ENCODE measurements around the gene PLP1. TPM values are rescaled to one million over a fixed set of nuclear protein-coding genes. Genes with fewer than 3 reads are reported as not detected.

PLP1 gene
- total RNA-seq = 1 to 10 TPM in 2 of 4 donors, not detected in 2; 1.2 to 2.2 TPM

GRCh38 chrX:103776546-103776945, at the start of gene PLP1:
Gene PLP1, plus strand, starts transcription at chrX:103776840. Its CDS starts 156 bp downstream, at chrX:103776996.
- DNase-seq (no peak), ATAC-seq (no peak)
- Histone ChIP-seq H3K4me3 (no peak within 1 kb of the TSS), H3K27ac (no peak within 1 kb of the TSS), H3K9me3 (no peaks in the 10 kb centered on the region), H3K4me1 (no peaks in the 10 kb centered on the region), H3K36me3 (no peaks in the 10 kb centered on the region), H3K27me3 (peaks cover 0 to 3% (median 0%) of the 10 kb centered on the region in 3 donors)
- in situ Hi-C loops (cut with MboI; ENCODE audit: low sequenced_read_pairs in 4 of 4) = no loop called here
- intact Hi-C loops (cut with DNase I; ENCODE audit: low total_unique reads) = no loop called here
- TF ChIP-seq POLR2A (IDR thresholded peaks at IDR 0.05) = no peak
- no peak for TF ChIP-seq CTCF (IDR thresholded peaks at IDR 0.05 in 4 of 5, conservative IDR thresholded peaks at IDR 0.05 in 1 of 5)

- no peak overlapping the region for H3K4me3 ChIP-seq
- ATAC-seq (no peak), DNase-seq (no peak)
- H3K36me3 ChIP-seq = no peaks in the 10 kb centered on the region
- H3K27me3 ChIP-seq = no peaks in the 10 kb centered on the region
- TF ChIP-seq CTCF (IDR thresholded peaks at IDR 0.05 in 4 of 5, conservative IDR thresholded peaks at IDR 0.05 in 1 of 5) (no peak), POLR2A (IDR thresholded peaks at IDR 0.05) (no peak)
- H3K9me3 ChIP-seq = no peaks in the 10 kb centered on the region
- intact Hi-C loops (cut with DNase I; ENCODE audit: low total_unique reads) (no loop called here), in situ Hi-C loops (cut with MboI; ENCODE audit: low sequenced_read_pairs in 4 of 4) (no loop called here)
- no peaks in the 10 kb centered on the region for H3K4me1 ChIP-seq
- H3K27ac ChIP-seq = no peak overlapping the region
These were observed 49.5 kb upstream of the PLP1 start for GRCh38 chrX:103727115-103727514.

GRCh38 chrX:103729015-103729414, 47.6 kb upstream of the PLP1 start:
- no peaks in the 10 kb centered on the region for H3K4me1 ChIP-seq
- no peak overlapping the region for H3K27ac ChIP-seq
- intact Hi-C loops (cut with DNase I; ENCODE audit: low total_unique reads) (no loop called here), in situ Hi-C loops (cut with MboI; ENCODE audit: low sequenced_read_pairs in 4 of 4) (no loop called here)
- H3K27me3 ChIP-seq = no peaks in the 10 kb centered on the region
- no peak overlapping the region for H3K4me3 ChIP-seq
- TF ChIP-seq POLR2A (IDR thresholded peaks at IDR 0.05) = no peak
- no peak for TF ChIP-seq CTCF (IDR thresholded peaks at IDR 0.05 in 4 of 5, conservative IDR thresholded peaks at IDR 0.05 in 1 of 5)
- no peaks in the 10 kb centered on the region for H3K36me3 ChIP-seq
- ATAC-seq = no peak
- DNase-seq = no peak
- no peaks in the 10 kb centered on the region for H3K9me3 ChIP-seq

GRCh38 chrX:103730147-103730795, 46.4 kb upstream of the PLP1 start:
- H3K9me3 ChIP-seq = no peaks in the 10 kb centered on the region
- H3K4me3 ChIP-seq = no peak overlapping the region
- H3K27me3 ChIP-seq = no peaks in the 10 kb centered on the region
- DNase-seq (no peak), ATAC-seq (no peak)
- TF ChIP-seq CTCF (IDR thresholded peaks at IDR 0.05 in 4 of 5, conservative IDR thresholded peaks at IDR 0.05 in 1 of 5) (no peak), POLR2A (IDR thresholded peaks at IDR 0.05) (no peak)
- in situ Hi-C loops (cut with MboI; ENCODE audit: low sequenced_read_pairs in 4 of 4) (no loop called here), intact Hi-C loops (cut with DNase I; ENCODE audit: low total_unique reads) (no loop called here)
- no peaks in the 10 kb centered on the region for H3K36me3 ChIP-seq
- H3K4me1 ChIP-seq = no peaks in the 10 kb centered on the region
- H3K27ac ChIP-seq = no peak overlapping the region

Data from gastrocnemius medialis (tissue), 4 donors.